MG63 (cell line): ENCODE results near the gene KDM6A. TPM values are rescaled to one million over a fixed set of nuclear protein-coding genes. Genes with fewer than 3 reads are reported as not detected.
A peak's percentile ranks its signal among the peaks of the same experiment; 100 is the strongest.
"Not testable (repeated sequence)": the region's sequence is repeated elsewhere in the genome, so short reads cannot be mapped to it uniquely, and the experiment has no call there.

ENCODE experiments used
- DNase-seq: peaks from one replicate; pipeline ENCODE4 v3.0.0-alpha.2; 2020
- H3K27me3 ChIP-seq: fragments of 250-450 bp; sonication (Bioruptor Pico); 2 replicates; pipeline ENCODE4 v1.5.1; 2020; ENCODE audit warnings: mild to moderate bottlenecking, moderate library complexity
- H3K36me3 ChIP-seq: fragments of 250-450 bp; sonication (Bioruptor Pico); 2 replicates; pipeline ENCODE4 v1.5.1; 2020; ENCODE audit warnings: mild to moderate bottlenecking, moderate library complexity
- H3K4me3 ChIP-seq: fragments of 250-450 bp; sonication (Bioruptor Pico); 2 replicates; pipeline ENCODE4 v1.5.1; 2020; ENCODE audit warnings: mild to moderate bottlenecking, moderate library complexity
- H3K9me3 ChIP-seq: fragments of 250-450 bp; sonication (Bioruptor Pico); 2 replicates; pipeline ENCODE4 v1.5.1; 2020; ENCODE audit warnings: mild to moderate bottlenecking, moderate library complexity
- total RNA-seq: library from RNA; depleted of rRNA; stranded (reverse); fragments of >200 nt; shearing (Covaris generic); gene quantifications from 2 replicates; pipeline ENCODE4 v1.2.3, GENCODE V29; 2014; ENCODE audit warnings: low replicate concordance

KDM6A gene
- total RNA-seq, 1 experiment from 2014 or later = 9.3 TPM

- H3K9me3 ChIP-seq = no peaks in the 10 kb centered on the region
- DNase-seq = no peak
- no peaks in the 10 kb centered on the region for H3K27me3 ChIP-seq
- no peak overlapping the region for H3K4me3 ChIP-seq
- H3K36me3 ChIP-seq = no peaks in the 10 kb centered on the region
Measured at GRCh38 chrX:44876767-44877166, 3.8 kb downstream of the KDM6A start.

GRCh38 chrX:44878780-44879179 lies 5.8 kb downstream of the KDM6A start:
- Histone ChIP-seq H3K27me3 (no peaks in the 10 kb centered on the region), H3K9me3 (no peaks in the 10 kb centered on the region), H3K4me3 (no peak overlapping the region), H3K36me3 (no peaks in the 10 kb centered on the region)
- no peak for DNase-seq

GRCh38 chrX:44881549-44881948 lies 8.6 kb downstream of the KDM6A start:
- Histone ChIP-seq H3K4me3 (no peak overlapping the region), H3K36me3 (no peaks in the 10 kb centered on the region), H3K27me3 (no peaks in the 10 kb centered on the region), H3K9me3 (no peaks in the 10 kb centered on the region)
- no peak for DNase-seq

GRCh38 chrX:44882635-44883034 lies 9.6 kb downstream of the KDM6A start:
- Histone ChIP-seq H3K9me3 (no peaks in the 10 kb centered on the region), H3K36me3 (no peaks in the 10 kb centered on the region), H3K27me3 (no peaks in the 10 kb centered on the region), H3K4me3 (no peak overlapping the region)
- no peak for DNase-seq

GRCh38 chrX:44884944-44885343 lies 12.0 kb downstream of the KDM6A start:
- Histone ChIP-seq H3K36me3 (no peaks in the 10 kb centered on the region), H3K4me3 (no peak overlapping the region), H3K9me3 (no peaks in the 10 kb centered on the region), H3K27me3 (no peaks in the 10 kb centered on the region)
- DNase-seq = no peak

GRCh38 chrX:44889824-44890223 lies 16.8 kb downstream of the KDM6A start:
- no peak overlapping the region for H3K4me3 ChIP-seq
- H3K9me3 ChIP-seq = no peaks in the 10 kb centered on the region
- no peak for DNase-seq

GRCh38 chrX:44890247-44890646 lies 17.3 kb downstream of the KDM6A start:
- no peak overlapping the region for H3K4me3 ChIP-seq
- no peak for DNase-seq

More at GRCh38 chrX:44889824-44890223, 16.8 kb downstream of the KDM6A start:
- Histone ChIP-seq H3K27me3 (no peaks in the 10 kb centered on the region), H3K36me3 (no peaks in the 10 kb centered on the region)

GRCh38 chrX:44890687-44891086 lies 17.7 kb downstream of the KDM6A start:
- DNase-seq, H3K27me3 ChIP-seq, H3K36me3 ChIP-seq, H3K4me3 ChIP-seq, H3K9me3 ChIP-seq: not testable (repeated sequence)

More at GRCh38 chrX:44890247-44890646, 17.3 kb downstream of the KDM6A start:
- Histone ChIP-seq H3K36me3 (no peaks in the 10 kb centered on the region), H3K27me3 (no peaks in the 10 kb centered on the region), H3K9me3 (no peaks in the 10 kb centered on the region)

GRCh38 chrX:44891642-44892041 lies 18.7 kb downstream of the KDM6A start:
- no peaks in the 10 kb centered on the region for H3K36me3 ChIP-seq
- H3K27me3 ChIP-seq = no peaks in the 10 kb centered on the region
- no peak for DNase-seq
- H3K9me3 ChIP-seq = no peaks in the 10 kb centered on the region
- H3K4me3 ChIP-seq = no peak overlapping the region

GRCh38 chrX:44896876-44897186 lies 23.8 kb downstream of the KDM6A start:
- 0 out of 2 replicates have a peak, but pooled peaks cover 1% of the 10 kb centered on the region for H3K9me3 ChIP-seq
- DNase-seq = no peak
- no peak overlapping the region for H3K4me3 ChIP-seq
- no peaks in the 10 kb centered on the region for H3K27me3 ChIP-seq
- no peaks in the 10 kb centered on the region for H3K36me3 ChIP-seq

GRCh38 chrX:44897539-44897938 lies 24.6 kb downstream of the KDM6A start:
- H3K4me3 ChIP-seq = no peak overlapping the region
- 0 out of 2 replicates have a peak, but pooled peaks cover 2% of the 10 kb centered on the region for H3K9me3 ChIP-seq
- no peak for DNase-seq

GRCh38 chrX:44898411-44899221 lies 25.6 kb downstream of the KDM6A start:
- H3K9me3 ChIP-seq = 0 out of 2 replicates have a peak, but pooled peaks cover 4% of the 10 kb centered on the region
- H3K36me3 ChIP-seq = no peaks in the 10 kb centered on the region
- no peak for DNase-seq
- no peaks in the 10 kb centered on the region for H3K27me3 ChIP-seq
- no peak overlapping the region for H3K4me3 ChIP-seq

More at GRCh38 chrX:44897539-44897938, 24.6 kb downstream of the KDM6A start:
- Histone ChIP-seq H3K36me3 (no peaks in the 10 kb centered on the region), H3K27me3 (no peaks in the 10 kb centered on the region)

- H3K36me3 ChIP-seq = no peaks in the 10 kb centered on the region
- H3K27me3 ChIP-seq = no peaks in the 10 kb centered on the region
- H3K9me3 ChIP-seq = 0 out of 2 replicates have a peak, but pooled peaks cover 4% of the 10 kb centered on the region
- DNase-seq = no peak
- H3K4me3 ChIP-seq = no peak overlapping the region
Measured at GRCh38 chrX:44899946-44900345, 27.0 kb downstream of the KDM6A start.

- H3K4me3 ChIP-seq = no peak overlapping the region
- peak; percentile 8 for DNase-seq
- no peaks in the 10 kb centered on the region for H3K36me3 ChIP-seq
- H3K27me3 ChIP-seq = no peaks in the 10 kb centered on the region
- H3K9me3 ChIP-seq = 0 out of 2 replicates have a peak, but pooled peaks cover 4% of the 10 kb centered on the region
Measured at GRCh38 chrX:44903107-44903506, 30.1 kb downstream of the KDM6A start.

GRCh38 chrX:44903830-44904530 lies 31.0 kb downstream of the KDM6A start:
- H3K36me3 ChIP-seq = no peaks in the 10 kb centered on the region
- H3K4me3 ChIP-seq = no peak overlapping the region
- H3K9me3 ChIP-seq = 0 out of 2 replicates have a peak, but pooled peaks cover 4% of the 10 kb centered on the region
- H3K27me3 ChIP-seq = no peaks in the 10 kb centered on the region
- no peak for DNase-seq

GRCh38 chrX:44904542-44905115 lies 31.6 kb downstream of the KDM6A start:
- DNase-seq = no peak

GRCh38 chrX:44906041-44906440 lies 33.1 kb downstream of the KDM6A start:
- DNase-seq = no peak
- 0 out of 2 replicates have a peak, but pooled peaks cover 4% of the 10 kb centered on the region for H3K9me3 ChIP-seq
- H3K4me3 ChIP-seq = no peak overlapping the region
- H3K27me3 ChIP-seq = no peaks in the 10 kb centered on the region
- H3K36me3 ChIP-seq = no peaks in the 10 kb centered on the region

More at GRCh38 chrX:44904542-44905115, 31.6 kb downstream of the KDM6A start:
- H3K9me3 ChIP-seq = 0 out of 2 replicates have a peak, but pooled peaks cover 4% of the 10 kb centered on the region
- no peaks in the 10 kb centered on the region for H3K27me3 ChIP-seq
- H3K4me3 ChIP-seq = no peak overlapping the region
- no peaks in the 10 kb centered on the region for H3K36me3 ChIP-seq
